ENCODE data around the gene BCL2L1. TPM values are rescaled to one million over a fixed set of nuclear protein-coding genes. Genes with fewer than 3 reads are reported as not detected.

The BCL2L1 gene
- polyA plus RNA-seq, 1 donor from 2014 or later: 125 TPM

GRCh38 chr20:31707994-31708735, 14.5 kb downstream of the BCL2L1 start:
- no peaks in the 10 kb centered on the region for H3K27me3 ChIP-seq (ENCODE audit: insufficient read depth, low read depth, low read length)
- H2AFZ ChIP-seq (ENCODE audit: low read depth, low read length): no peak overlapping the region
- H3K4me3 ChIP-seq (ENCODE audit: low read length): no peak overlapping the region
- no peaks in the 10 kb centered on the region for H3F3A ChIP-seq (ENCODE audit: insufficient read depth, low read length, poor library complexity, severe bottlenecking)
- no peak overlapping the region for H3K4me2 ChIP-seq (ENCODE audit: low read length)
- no peaks in the 10 kb centered on the region for H4K20me1 ChIP-seq (ENCODE audit: insufficient read depth)
- H3K9ac ChIP-seq (ENCODE audit: low read length): no peak overlapping the region
- peaks cover 54% of the 10 kb centered on the region for H3K79me2 ChIP-seq (replicated peaks; ENCODE audit: insufficient read depth, low read length)
- no peaks in the 10 kb centered on the region for H3K9me2 ChIP-seq (ENCODE audit: insufficient read depth, low read length)
- TF ChIP-seq TAF1 (IDR thresholded peaks at IDR 0.05; ENCODE audit: low read depth) (no peak), EP300 (conservative IDR thresholded peaks at IDR 0.05; ENCODE audit: poor library complexity, severe bottlenecking) (no peak), MXI1 (conservative IDR thresholded peaks at IDR 0.05; ENCODE audit: poor library complexity, severe bottlenecking) (no peak), EZH2 (IDR thresholded peaks at IDR 0.05; ENCODE audit: borderline replicate concordance, insufficient read depth, low read length, poor library complexity, severe bottlenecking) (no peak), RAD21 (conservative IDR thresholded peaks at IDR 0.05) (no peak), CTCF (IDR thresholded peaks at IDR 0.05; ENCODE audit: poor library complexity, severe bottlenecking) (no peak), POLR2AphosphoS5 (IDR thresholded peaks at IDR 0.05) (no peak), SMC3 (conservative IDR thresholded peaks at IDR 0.05; ENCODE audit: poor library complexity) (no peak), REST (IDR thresholded peaks at IDR 0.05; ENCODE audit: borderline replicate concordance) (no peak)
- no peaks in the 10 kb centered on the region for H3K9me3 ChIP-seq (ENCODE audit: low read length)
- H3K27ac ChIP-seq (ENCODE audit: low read length): no peak overlapping the region
- H3K36me3 ChIP-seq (ENCODE audit: insufficient read depth, low read length): peaks cover 16% of the 10 kb centered on the region

- no peaks in the 10 kb centered on the region for H3K9me3 ChIP-seq (ENCODE audit: low read length)
- no peaks in the 10 kb centered on the region for H3K27me3 ChIP-seq (ENCODE audit: insufficient read depth, low read depth, low read length)
- H3K4me2 ChIP-seq (ENCODE audit: low read length): no peak overlapping the region
- peaks cover 10% of the 10 kb centered on the region for H3K36me3 ChIP-seq (ENCODE audit: insufficient read depth, low read length)
- TF ChIP-seq POLR2AphosphoS5 (IDR thresholded peaks at IDR 0.05) (no peak), EP300 (conservative IDR thresholded peaks at IDR 0.05; ENCODE audit: poor library complexity, severe bottlenecking) (no peak), REST (IDR thresholded peaks at IDR 0.05; ENCODE audit: borderline replicate concordance) (no peak), TAF1 (IDR thresholded peaks at IDR 0.05; ENCODE audit: low read depth) (no peak), RAD21 (conservative IDR thresholded peaks at IDR 0.05) (no peak), MXI1 (conservative IDR thresholded peaks at IDR 0.05; ENCODE audit: poor library complexity, severe bottlenecking) (no peak), SMC3 (conservative IDR thresholded peaks at IDR 0.05; ENCODE audit: poor library complexity) (no peak), EZH2 (IDR thresholded peaks at IDR 0.05; ENCODE audit: borderline replicate concordance, insufficient read depth, low read length, poor library complexity, severe bottlenecking) (no peak), CTCF (IDR thresholded peaks at IDR 0.05; ENCODE audit: poor library complexity, severe bottlenecking) (no peak)
- peaks cover 45% of the 10 kb centered on the region for H3K79me2 ChIP-seq (replicated peaks; ENCODE audit: insufficient read depth, low read length)
- no peak overlapping the region for H3K4me3 ChIP-seq (ENCODE audit: low read length)
- no peaks in the 10 kb centered on the region for H4K20me1 ChIP-seq (ENCODE audit: insufficient read depth)
- no peak overlapping the region for H3K27ac ChIP-seq (ENCODE audit: low read length)
- no peaks in the 10 kb centered on the region for H3K9me2 ChIP-seq (ENCODE audit: insufficient read depth, low read length)
- H3K9ac ChIP-seq (ENCODE audit: low read length): no peak overlapping the region
- H2AFZ ChIP-seq (ENCODE audit: low read depth, low read length): no peak overlapping the region
- no peaks in the 10 kb centered on the region for H3F3A ChIP-seq (ENCODE audit: insufficient read depth, low read length, poor library complexity, severe bottlenecking)
These were observed 15.4 kb downstream of the BCL2L1 start for GRCh38 chr20:31707258-31707615.
